MV-4-11 (cell line): Measurements from ENCODE around the gene ASB7.
A peak's percentile ranks its signal among the peaks of the same experiment; 100 is the strongest.
"Not testable (repeated sequence)": the region's sequence is repeated elsewhere in the genome, so short reads cannot be mapped to it uniquely, and the experiment has no call there.

ENCODE experiments used
- DNase-seq: peaks from one replicate; lab custom pipeline; 2025; lab: John Stamatoyannopoulos, UW

The ASB7 gene

DNA sequence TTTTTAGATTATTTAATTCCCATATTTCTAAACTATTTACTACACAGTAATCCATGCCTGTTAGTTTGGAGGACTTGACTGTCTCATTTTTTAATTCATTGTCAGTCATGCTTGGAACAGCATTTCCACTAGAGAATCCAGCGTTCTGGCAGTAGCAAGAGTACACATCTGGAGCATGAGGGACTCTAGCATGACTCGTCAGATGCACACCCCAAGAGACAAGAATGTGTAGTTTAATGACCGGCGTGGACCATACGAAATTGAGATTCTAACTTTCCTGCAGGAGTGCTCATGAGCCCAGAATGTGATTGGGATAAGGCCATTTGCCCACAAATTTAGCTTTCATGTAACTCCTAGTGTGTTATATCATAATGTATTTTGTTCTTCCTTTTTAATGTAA, 48.9 kb downstream of the ASB7 start:
- DNase-seq = no peak

- no peak for DNase-seq
These were observed 49.7 kb downstream of the ASB7 start for GRCh38 chr15:100652116-100652515.

DNA sequence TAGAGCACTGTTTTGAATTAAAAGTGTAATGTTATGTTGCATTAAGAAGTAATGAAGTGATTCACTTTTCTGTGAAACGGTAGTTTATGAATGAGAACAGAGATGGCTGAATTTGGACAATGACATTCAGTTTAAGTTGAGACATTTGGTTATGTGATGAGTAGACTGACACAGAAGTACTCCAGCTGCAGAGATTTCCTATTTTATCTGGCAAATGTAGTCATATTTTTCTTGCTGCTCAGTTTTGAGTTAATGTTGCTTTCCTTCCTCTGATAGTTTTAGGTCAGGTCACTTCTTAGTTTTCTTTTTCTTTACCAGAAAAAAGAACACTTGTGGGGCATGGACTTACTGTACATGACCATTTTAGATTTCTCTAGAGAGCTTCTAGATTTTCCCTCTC, 51.2 kb downstream of the ASB7 start:
- no peak for DNase-seq

DNA sequence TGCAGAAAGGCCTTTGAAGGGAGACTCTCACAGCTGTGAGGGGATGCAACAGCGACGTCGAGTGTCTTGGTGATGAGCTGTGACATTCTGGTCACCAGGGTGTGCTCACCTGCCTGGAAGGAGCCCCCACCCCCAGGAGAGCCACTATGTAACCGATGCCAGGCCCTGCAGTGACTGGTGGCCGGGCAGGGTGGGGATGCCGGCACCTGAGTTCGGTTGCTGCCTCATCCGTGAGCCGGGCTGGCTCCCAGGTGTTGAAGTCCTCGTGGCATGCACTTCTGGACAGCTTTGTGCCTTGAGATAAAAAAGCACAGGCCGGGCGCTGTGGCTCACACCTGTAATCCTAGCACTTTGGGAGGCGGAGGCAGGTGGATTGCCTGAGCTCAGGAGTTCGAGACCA, 56.5 kb downstream of the ASB7 start:
- DNase-seq = no peak

GRCh38 chr15:100661156-100661555, 58.8 kb downstream of the ASB7 start:
- no peak for DNase-seq

GRCh38 chr15:100663086-100663914, 60.9 kb downstream of the ASB7 start:
- peak; percentile 10 for DNase-seq

- DNase-seq = no peak
These were observed 61.5 kb downstream of the ASB7 start for GRCh38 chr15:100663915-100664281.

DNA sequence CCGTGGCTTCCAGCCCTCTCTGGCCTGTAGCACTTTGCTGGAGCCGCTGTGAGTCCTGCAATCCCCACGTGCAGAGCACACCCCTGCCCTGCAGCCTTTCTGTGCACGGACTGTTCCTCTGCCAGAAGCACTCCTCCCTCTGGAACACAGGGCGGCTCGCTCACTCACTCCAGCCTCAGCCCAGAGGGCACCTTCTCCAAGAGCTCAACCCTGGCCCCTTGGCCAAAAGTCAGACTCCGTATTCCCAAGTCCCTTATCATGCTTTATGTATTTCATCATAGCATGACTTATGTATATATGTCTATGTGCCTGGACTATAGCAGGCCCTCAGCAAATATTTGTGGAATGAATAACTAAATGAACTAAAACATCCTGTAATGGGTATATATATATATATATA, 63.2 kb downstream of the ASB7 start:
- no peak for DNase-seq

GRCh38 chr15:100667405-100668347, 65.3 kb downstream of the ASB7 start:
- DNase-seq = no peak

DNA sequence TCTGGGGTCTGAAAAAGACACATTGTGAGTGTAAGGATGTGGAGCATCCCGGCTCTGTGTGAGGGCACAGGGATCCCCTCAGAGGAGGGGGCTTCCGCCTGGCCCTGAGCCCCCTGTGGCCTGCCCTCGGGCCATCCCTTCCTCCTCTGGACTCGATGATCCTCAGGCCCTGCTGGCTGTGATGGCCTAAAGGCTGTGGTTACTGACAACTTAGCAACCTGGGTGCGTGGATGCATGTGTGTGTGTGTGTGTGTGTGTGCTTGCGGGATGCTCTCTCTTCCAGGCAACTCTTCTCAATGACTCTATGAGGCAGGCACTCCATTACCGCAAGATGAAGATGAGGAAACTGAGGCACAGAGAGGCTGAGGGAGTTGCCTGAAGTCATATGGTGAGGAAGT, 66.0 kb downstream of the ASB7 start:
- no peak for DNase-seq

GRCh38 chr15:100669260-100669659, 66.9 kb downstream of the ASB7 start:
- DNase-seq = no peak

GRCh38 chr15:100670505-100671021, 68.2 kb downstream of the ASB7 start:
- DNase-seq = no peak

DNA sequence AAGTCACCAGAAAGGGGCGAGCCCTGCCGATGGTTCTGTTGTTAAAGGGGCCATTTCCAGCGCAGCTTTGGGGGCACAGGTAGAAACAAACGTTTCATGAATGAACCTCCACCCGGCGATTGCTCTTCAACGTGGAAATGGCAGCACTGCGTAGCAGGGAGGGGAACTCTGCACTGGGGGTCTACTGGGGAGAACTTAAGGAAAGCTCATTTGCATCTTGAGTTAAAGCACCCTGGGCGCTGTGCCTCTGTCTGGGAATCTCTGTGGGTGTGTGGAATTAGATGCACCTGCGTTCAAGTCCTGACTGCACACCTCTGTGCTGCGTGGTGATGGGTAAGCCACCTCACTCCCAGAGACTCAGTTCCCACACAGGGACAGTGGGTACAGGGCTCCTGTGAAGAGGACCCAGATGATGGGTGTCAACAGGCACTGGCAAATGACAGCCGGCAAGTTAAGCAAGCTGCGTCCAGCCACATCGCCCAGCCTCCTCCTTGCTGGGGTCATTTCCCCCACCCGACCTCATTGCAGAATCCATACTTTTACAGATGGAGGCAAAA, 68.8 kb downstream of the ASB7 start:
- no peak for DNase-seq

DNA sequence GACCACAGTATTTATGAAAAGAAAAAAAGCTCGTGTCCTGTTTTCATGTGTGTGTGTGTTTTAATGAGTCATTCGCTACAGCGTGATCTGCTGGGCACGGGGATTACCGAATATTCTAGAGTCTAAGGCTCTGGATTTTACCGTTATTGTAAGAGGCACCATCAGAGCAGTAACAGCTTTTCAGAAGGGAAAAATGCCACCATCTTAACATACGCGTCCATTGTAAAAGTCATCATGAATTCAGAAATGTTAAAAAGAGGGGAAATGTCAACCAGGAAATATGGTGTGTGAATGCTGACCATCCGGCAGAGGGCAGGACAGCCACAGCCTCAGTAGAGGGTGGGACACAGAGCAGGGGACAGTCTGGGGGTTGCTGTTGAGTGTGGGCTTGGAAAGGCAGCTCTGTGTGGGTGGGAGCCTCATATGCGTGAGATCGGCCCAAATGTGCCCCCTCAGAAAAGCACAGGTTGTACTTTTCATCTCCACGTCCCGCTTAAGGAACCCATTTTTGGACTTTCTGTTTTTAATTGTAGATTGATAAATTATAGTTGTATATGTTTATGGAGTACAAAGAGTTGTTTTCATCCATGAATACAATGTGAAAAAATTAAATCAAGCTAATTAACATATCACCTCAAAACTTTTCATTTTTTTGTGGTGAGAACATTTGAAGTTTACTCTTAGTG, 69.6 kb downstream of the ASB7 start:
- peak; percentile 57 for DNase-seq

- no peak for DNase-seq
These were observed 70.6 kb downstream of the ASB7 start for GRCh38 chr15:100672959-100673358.

GRCh38 chr15:100679151-100679550, 76.8 kb downstream of the ASB7 start:
- DNase-seq = not testable (repeated sequence)

GRCh38 chr15:100680726-100681125, 78.3 kb downstream of the ASB7 start:
- DNase-seq = no peak

DNA sequence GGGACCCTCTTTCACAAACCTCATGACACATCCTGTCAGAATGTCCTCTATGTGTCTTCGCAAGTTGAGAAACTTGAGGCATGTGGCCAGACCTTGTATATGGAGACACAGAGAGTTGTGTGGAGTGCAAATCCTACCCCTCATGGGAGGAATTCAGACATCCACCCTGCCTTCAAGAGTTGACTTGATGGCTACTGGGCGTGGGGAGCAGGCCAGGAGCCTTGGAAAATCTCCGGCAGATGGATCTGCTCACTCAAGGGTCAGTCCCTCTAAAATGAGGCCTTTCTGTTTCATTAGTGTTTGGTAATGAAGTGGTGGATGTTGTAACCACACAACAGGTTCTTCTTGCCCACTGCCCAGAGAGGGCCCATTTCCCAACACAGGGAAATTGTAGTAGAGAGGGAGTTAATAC, 79.0 kb downstream of the ASB7 start:
- no peak for DNase-seq

GRCh38 chr15:100682468-100682867, 80.1 kb downstream of the ASB7 start:
- DNase-seq = peak; percentile 4

DNA sequence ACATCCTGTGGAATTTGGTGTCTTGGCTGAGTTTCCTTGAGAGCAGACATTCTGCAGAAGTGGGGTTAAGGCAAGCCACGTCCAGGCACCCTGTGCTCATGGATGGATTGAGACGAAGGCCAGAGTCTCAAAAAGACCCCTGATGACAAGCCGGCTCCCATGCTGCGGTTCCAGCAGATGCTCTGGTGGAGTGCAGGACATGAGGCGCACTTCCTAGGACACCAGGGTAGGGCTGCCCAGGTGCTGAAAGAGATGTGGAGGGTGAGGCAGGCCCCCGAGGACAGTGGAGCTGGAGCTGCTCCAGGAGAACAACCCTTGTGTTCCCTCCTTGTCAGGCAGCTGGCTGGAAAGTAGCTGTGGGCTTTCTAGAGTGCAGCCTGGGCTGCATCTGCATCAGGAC, 81.0 kb downstream of the ASB7 start:
- no peak for DNase-seq

GRCh38 chr15:100684591-100684990, 82.2 kb downstream of the ASB7 start:
- no peak for DNase-seq
